Activated naive CD4-positive, alpha-beta T cell treated with anti-CD3 and anti-CD28 coated beads, Interleukin-2, amount 10 ng/mL, durations not matched to agents 7 days and 5 days (primary cell): Measurements from ENCODE around the gene TUBB8.

Experiments
- CTCF ChIA-PET: fragments of 350-600 bp; sonication (Branson Sonifier 250); formaldehyde crosslinking; loops from one replicate; lab custom pipeline; 2021; ENCODE audit warnings: antibody characterized with exemption; lab: Charles Lee
- DNase-seq: peaks from one replicate; pipeline ENCODE4 v3.0.0-alpha.2; 2020
- H3K27ac Mint-ChIP-seq: one replicate; pipeline ENCODE4 v1.8.0; 2021; ENCODE audit warnings: mild to moderate bottlenecking, moderate library complexity, mixed read lengths
- H3K27me3 Mint-ChIP-seq: one replicate; pipeline ENCODE4 v1.8.0; 2021; ENCODE audit warnings: mild to moderate bottlenecking, mixed read lengths
- H3K36me3 Mint-ChIP-seq: one replicate; pipeline ENCODE4 v1.8.0; 2021; ENCODE audit warnings: mixed read lengths
- H3K4me1 Mint-ChIP-seq: one replicate; pipeline ENCODE4 v1.8.0; 2021; ENCODE audit warnings: mixed read lengths
- H3K4me3 Mint-ChIP-seq: one replicate; pipeline ENCODE4 v1.8.0; 2021; ENCODE audit warnings: mild to moderate bottlenecking, moderate library complexity, mixed read lengths
- H3K9me3 Mint-ChIP-seq: one replicate; pipeline ENCODE4 v1.8.0; 2021; ENCODE audit warnings: mixed read lengths

TUBB8 gene

GRCh38 chr10:48996-49395 lies at the start of gene TUBB8:
Gene TUBB8 (minus strand): TSS chr10:49296. CDS start chr10:49238, 58 bp downstream.
- Mint-ChIP-seq H3K27ac (no peak within 1 kb of the TSS), H3K4me1 (no peaks in the 10 kb centered on the region), H3K9me3 (no peaks in the 10 kb centered on the region), H3K27me3 (peaks cover 3% of the 10 kb centered on the region), H3K4me3 (no peak within 1 kb of the TSS), H3K36me3 (no peaks in the 10 kb centered on the region)
- CTCF ChIA-PET: no interaction called here
- no peak for DNase-seq

- Mint-ChIP-seq H3K4me3 (no peak overlapping the region), H3K27me3 (peaks cover 18% of the 10 kb centered on the region), H3K4me1 (no peaks in the 10 kb centered on the region), H3K27ac (no peak overlapping the region), H3K9me3 (peaks cover 31% of the 10 kb centered on the region), H3K36me3 (no peaks in the 10 kb centered on the region)
- CTCF ChIA-PET: no interaction called here
- DNase-seq: no peak
Observed at GRCh38 chr10:96466-96865, 47.4 kb upstream of the TUBB8 start.

GRCh38 chr10:95356-96115 lies 46.4 kb upstream of the TUBB8 start:
- CTCF ChIA-PET: interaction anchor here (0.8 kb wide), 1 partner anchor 19 kb away, joined by 3 read pairs; no protein-coding TSS in a partner anchor
- DNase-seq: no peak
- H3K4me1 Mint-ChIP-seq: no peaks in the 10 kb centered on the region
- H3K4me3 Mint-ChIP-seq: no peak overlapping the region
- peaks cover 21% of the 10 kb centered on the region for H3K27me3 Mint-ChIP-seq
- H3K36me3 Mint-ChIP-seq: no peaks in the 10 kb centered on the region
- peaks cover 31% of the 10 kb centered on the region for H3K9me3 Mint-ChIP-seq
- no peak overlapping the region for H3K27ac Mint-ChIP-seq

GRCh38 chr10:94613-95012 lies 45.5 kb upstream of the TUBB8 start:
- DNase-seq: no peak
- CTCF ChIA-PET: no interaction called here
- H3K9me3 Mint-ChIP-seq: peaks cover 26% of the 10 kb centered on the region
- no peaks in the 10 kb centered on the region for H3K4me1 Mint-ChIP-seq
- peaks cover 21% of the 10 kb centered on the region for H3K27me3 Mint-ChIP-seq
- no peaks in the 10 kb centered on the region for H3K36me3 Mint-ChIP-seq
- H3K27ac Mint-ChIP-seq: no peak overlapping the region
- no peak overlapping the region for H3K4me3 Mint-ChIP-seq

GRCh38 chr10:92846-93245 lies 43.8 kb upstream of the TUBB8 start:
- H3K4me3 Mint-ChIP-seq: no peak overlapping the region
- H3K36me3 Mint-ChIP-seq: no peaks in the 10 kb centered on the region
- H3K4me1 Mint-ChIP-seq: no peaks in the 10 kb centered on the region
- CTCF ChIA-PET: no interaction called here
- H3K9me3 Mint-ChIP-seq: peaks cover 21% of the 10 kb centered on the region
- peaks cover 28% of the 10 kb centered on the region for H3K27me3 Mint-ChIP-seq
- H3K27ac Mint-ChIP-seq: no peak overlapping the region
- no peak for DNase-seq

GRCh38 chr10:92153-92552 lies 43.1 kb upstream of the TUBB8 start:
- Mint-ChIP-seq H3K9me3 (peaks cover 18% of the 10 kb centered on the region), H3K4me1 (peaks cover 4% of the 10 kb centered on the region), H3K27me3 (peaks cover 30% of the 10 kb centered on the region), H3K4me3 (no peak overlapping the region), H3K27ac (no peak overlapping the region), H3K36me3 (no peaks in the 10 kb centered on the region)
- CTCF ChIA-PET: no interaction called here
- no peak for DNase-seq

- Mint-ChIP-seq H3K9me3 (peaks cover 13% of the 10 kb centered on the region), H3K27me3 (peaks cover 26% of the 10 kb centered on the region), H3K36me3 (no peaks in the 10 kb centered on the region), H3K27ac (no peak overlapping the region), H3K4me3 (no peak overlapping the region), H3K4me1 (peaks cover 7% of the 10 kb centered on the region)
- DNase-seq: no peak
- CTCF ChIA-PET: no interaction called here
Observed at GRCh38 chr10:91313-91712, 42.2 kb upstream of the TUBB8 start.

GRCh38 chr10:90161-90560 lies 41.1 kb upstream of the TUBB8 start:
- peaks cover 7% of the 10 kb centered on the region for H3K9me3 Mint-ChIP-seq
- peaks cover 30% of the 10 kb centered on the region for H3K27me3 Mint-ChIP-seq
- no peak for DNase-seq
- CTCF ChIA-PET: no interaction called here
- no peaks in the 10 kb centered on the region for H3K36me3 Mint-ChIP-seq
- H3K27ac Mint-ChIP-seq: no peak overlapping the region
- H3K4me3 Mint-ChIP-seq: no peak overlapping the region
- peaks cover 7% of the 10 kb centered on the region for H3K4me1 Mint-ChIP-seq

GRCh38 chr10:89248-89647 lies 40.2 kb upstream of the TUBB8 start:
- no peaks in the 10 kb centered on the region for H3K9me3 Mint-ChIP-seq
- peaks cover 25% of the 10 kb centered on the region for H3K27me3 Mint-ChIP-seq
- DNase-seq: no peak
- H3K36me3 Mint-ChIP-seq: no peaks in the 10 kb centered on the region
- H3K4me3 Mint-ChIP-seq: no peak overlapping the region
- CTCF ChIA-PET: interaction anchor here (1.7 kb wide), 1 partner anchor 10 kb away, joined by 4 read pairs; no protein-coding TSS in a partner anchor
- no peak overlapping the region for H3K27ac Mint-ChIP-seq
- H3K4me1 Mint-ChIP-seq: peaks cover 7% of the 10 kb centered on the region

- no peak for DNase-seq
- H3K4me1 Mint-ChIP-seq: peaks cover 7% of the 10 kb centered on the region
- H3K36me3 Mint-ChIP-seq: no peaks in the 10 kb centered on the region
- H3K4me3 Mint-ChIP-seq: no peak overlapping the region
- CTCF ChIA-PET: interaction anchor here (1.7 kb wide), 1 partner anchor 9 kb away, joined by 4 read pairs; no protein-coding TSS in a partner anchor
- no peaks in the 10 kb centered on the region for H3K9me3 Mint-ChIP-seq
- no peak overlapping the region for H3K27ac Mint-ChIP-seq
- peaks cover 25% of the 10 kb centered on the region for H3K27me3 Mint-ChIP-seq
Observed at GRCh38 chr10:88253-88652, 39.2 kb upstream of the TUBB8 start.

- peak; percentile 26 for DNase-seq
- H3K9me3 Mint-ChIP-seq: no peaks in the 10 kb centered on the region
- CTCF ChIA-PET: interaction anchor here (1.7 kb wide), 1 partner anchor 8 kb away, joined by 4 read pairs; no protein-coding TSS in a partner anchor
- H3K27ac Mint-ChIP-seq: no peak overlapping the region
- H3K36me3 Mint-ChIP-seq: no peaks in the 10 kb centered on the region
- H3K4me1 Mint-ChIP-seq: peaks cover 7% of the 10 kb centered on the region
- peaks cover 25% of the 10 kb centered on the region for H3K27me3 Mint-ChIP-seq
- H3K4me3 Mint-ChIP-seq: no peak overlapping the region
Observed at GRCh38 chr10:87177-88080, 38.3 kb upstream of the TUBB8 start.

- peaks cover 23% of the 10 kb centered on the region for H3K27me3 Mint-ChIP-seq
- CTCF ChIA-PET: no interaction called here
Observed at GRCh38 chr10:86031-86430, 36.9 kb upstream of the TUBB8 start.

GRCh38 chr10:85044-85443 lies 35.9 kb upstream of the TUBB8 start:
- Mint-ChIP-seq H3K9me3 (no peaks in the 10 kb centered on the region), H3K4me1 (peaks cover 7% of the 10 kb centered on the region), H3K4me3 (no peak overlapping the region), H3K27me3 (peaks cover 23% of the 10 kb centered on the region), H3K27ac (no peak overlapping the region), H3K36me3 (no peaks in the 10 kb centered on the region)
- no peak for DNase-seq
- CTCF ChIA-PET: no interaction called here

More at GRCh38 chr10:86031-86430, 36.9 kb upstream of the TUBB8 start:
- Mint-ChIP-seq H3K36me3 (no peaks in the 10 kb centered on the region), H3K4me3 (no peak overlapping the region), H3K9me3 (no peaks in the 10 kb centered on the region), H3K4me1 (peaks cover 7% of the 10 kb centered on the region), H3K27ac (no peak overlapping the region)
- no peak for DNase-seq

- no peak overlapping the region for H3K27ac Mint-ChIP-seq
- no peak for DNase-seq
- H3K4me1 Mint-ChIP-seq: peaks cover 7% of the 10 kb centered on the region
- CTCF ChIA-PET: no interaction called here
- H3K36me3 Mint-ChIP-seq: no peaks in the 10 kb centered on the region
- no peak overlapping the region for H3K4me3 Mint-ChIP-seq
- H3K27me3 Mint-ChIP-seq: peaks cover 32% of the 10 kb centered on the region
- no peaks in the 10 kb centered on the region for H3K9me3 Mint-ChIP-seq
Observed at GRCh38 chr10:83930-84530, 34.9 kb upstream of the TUBB8 start.
